AG04450 (cell line): Measurements from ENCODE around the gene P2RY6. TPM values are rescaled to one million over a fixed set of nuclear protein-coding genes. Genes with fewer than 3 reads are reported as not detected.

Source experiments
- CTCF ChIA-PET: fragments of 300-600, 350-600 bp; formaldehyde crosslinking; extraction: SDS; loops from one replicate; lab custom pipeline; 2022; ENCODE audit warnings: antibody characterized with exemption, inconsistent platforms; lab: Charles Lee
- POLR2A ChIA-PET: fragments of 350-600 bp; formaldehyde crosslinking; extraction: SDS; loops from one replicate; lab custom pipeline; 2021; ENCODE audit warnings: antibody characterized with exemption, inconsistent platforms; lab: Yijun Ruan, JAX
- DNase-seq: peaks from one replicate; pipeline ENCODE4 v3.0.0-alpha.2; 2011; ENCODE audit warnings: low read depth, low spot score
- H3K27ac ChIP-seq: one replicate; pipeline ENCODE4 v1.5.1; 2012; ENCODE audit warnings: low read depth, low read length, control low read depth
- H3K27me3 ChIP-seq: one replicate; pipeline ENCODE4 v1.6.0; 2012; ENCODE audit warnings: low read length; ENCODE audit not compliant: control insufficient read depth, insufficient read depth
- H3K4me3 ChIP-seq: 2 replicates; pipeline ENCODE4 v1.5.1; 2011; ENCODE audit warnings: mild to moderate bottlenecking, low read depth, low read length, control low read depth
- H3K9me3 ChIP-seq: 2 replicates; pipeline ENCODE4 v1.5.1; 2012; ENCODE audit warnings: low read length; ENCODE audit not compliant: control insufficient read depth, insufficient read depth
- CTCF ChIP-seq: IDR thresholded peaks from 2 replicates; pipeline ENCODE4 v1.5.1; 2011; ENCODE audit warnings: low read depth, low read length, control low read depth, inconsistent platforms
- polyA plus RNA-seq: library from polyadenylated mRNA; depleted of rRNA; stranded (reverse); fragments of >200 nt; gene quantifications from 2 replicates; pipeline ENCODE4 v1.2.3, GENCODE V29; 2011

The P2RY6 gene
- polyA plus RNA-seq, 1 experiment, result not detected

DNA sequence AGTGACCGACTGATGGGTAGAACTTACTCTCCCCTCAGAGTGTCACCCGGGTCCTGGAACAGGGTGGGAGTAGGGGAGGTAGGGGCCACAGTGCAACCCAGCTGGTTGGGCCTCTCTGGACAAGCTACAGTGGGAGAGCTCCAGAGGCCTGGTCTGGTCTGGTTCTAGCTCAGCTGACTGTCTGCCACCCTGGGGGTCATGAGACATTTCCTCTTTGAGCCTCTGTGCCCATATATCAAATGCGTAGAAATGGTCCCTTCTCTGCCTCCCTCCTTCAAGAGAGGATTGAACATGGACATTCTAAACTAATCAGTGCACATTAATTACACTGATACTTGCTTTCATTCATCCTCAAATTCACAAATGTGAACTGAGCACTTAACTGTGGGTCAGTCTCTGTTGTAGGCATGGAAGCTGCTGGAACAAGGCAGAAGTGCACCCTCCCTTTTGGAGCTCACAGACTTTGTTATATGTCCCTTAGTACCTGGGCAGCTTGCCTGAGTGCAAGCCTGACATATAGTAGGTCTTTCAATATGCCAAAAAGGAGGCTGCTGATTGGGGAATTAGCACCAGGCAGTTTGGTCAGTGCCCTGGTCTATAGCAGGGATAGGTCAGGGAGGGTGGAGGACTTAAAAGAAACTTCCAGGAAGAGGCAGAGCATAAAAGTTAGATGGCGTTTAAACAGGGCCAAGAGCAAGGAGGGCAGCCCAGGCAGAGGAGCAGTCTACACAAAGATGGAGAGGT, 61.7 kb downstream of the P2RY6 start:
- no peak for DNase-seq
- Histone ChIP-seq H3K27ac (peak overlapping the region; percentile 87), H3K27me3 (no peaks in the 10 kb centered on the region), H3K9me3 (no peaks in the 10 kb centered on the region), H3K4me3 (no peak overlapping the region)
- TF ChIP-seq CTCF, result no peak
- ChIA-PET CTCF (interaction anchor here (1.1 to 5.2 kb wide), 6 partner anchors 8 to 39 kb away, joined by 6 to 137 read pairs (median 20); partner anchors contain the start of gene ARHGEF17), POLR2A (interaction anchor here (2.4 to 5.2 kb wide), 3 partner anchors 8 to 26 kb away, joined by 9 to 70 read pairs (median 16); partner anchors contain the start of gene ARHGEF17)

DNA sequence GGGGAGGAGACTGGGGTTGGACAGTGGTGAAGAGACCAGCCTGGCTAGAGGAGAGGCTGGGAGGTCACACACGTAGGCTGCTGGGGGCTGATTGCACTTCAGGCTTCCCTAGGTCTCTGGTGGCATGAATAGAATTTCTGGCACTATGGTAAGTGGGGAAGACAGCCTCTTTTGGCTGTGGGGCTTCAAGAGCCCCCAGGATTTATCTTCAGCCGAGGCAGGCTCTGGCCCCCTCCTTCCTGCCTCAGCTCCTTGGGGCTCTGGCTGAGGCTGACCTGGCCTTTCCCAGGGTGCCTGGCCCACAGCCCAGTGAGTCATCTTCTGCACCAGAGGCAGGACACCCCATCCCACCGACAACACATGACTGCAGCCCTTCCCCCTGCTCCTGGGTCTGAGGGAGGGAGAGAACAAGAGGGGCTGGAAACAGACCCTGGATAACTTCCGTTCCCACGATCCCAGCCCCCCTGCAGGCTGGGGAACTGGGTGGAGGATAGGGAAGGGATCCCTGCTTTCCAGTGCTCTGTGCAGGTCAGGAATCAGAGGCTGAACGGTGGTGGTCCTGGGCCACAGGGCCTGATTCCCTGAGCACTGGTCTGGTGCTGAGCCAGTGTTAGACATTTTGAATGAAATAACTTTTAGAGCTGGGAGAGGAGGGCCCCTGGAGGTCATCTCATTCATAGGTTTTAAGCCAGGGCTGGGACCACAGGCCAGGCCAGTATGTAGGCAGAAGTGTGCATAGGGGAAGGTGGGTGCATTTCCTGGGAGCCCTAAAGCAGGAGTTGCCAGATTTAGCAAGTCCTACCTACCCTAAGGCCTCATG, 62.5 kb downstream of the P2RY6 start:
- CTCF ChIA-PET, result interaction anchor here (0.6 to 8.7 kb wide), 34 partner anchors 8 to 619 kb away, joined by 3 to 137 read pairs (median 6); partner anchors contain the start of genes ARHGEF17 and P2RY6
- TF ChIP-seq CTCF, result no peak; the same call in 1 of the 2 replicates
- H3K4me3 ChIP-seq, result peak overlapping the region; percentile 27; the same call in 1 of the 2 replicates

DNA sequence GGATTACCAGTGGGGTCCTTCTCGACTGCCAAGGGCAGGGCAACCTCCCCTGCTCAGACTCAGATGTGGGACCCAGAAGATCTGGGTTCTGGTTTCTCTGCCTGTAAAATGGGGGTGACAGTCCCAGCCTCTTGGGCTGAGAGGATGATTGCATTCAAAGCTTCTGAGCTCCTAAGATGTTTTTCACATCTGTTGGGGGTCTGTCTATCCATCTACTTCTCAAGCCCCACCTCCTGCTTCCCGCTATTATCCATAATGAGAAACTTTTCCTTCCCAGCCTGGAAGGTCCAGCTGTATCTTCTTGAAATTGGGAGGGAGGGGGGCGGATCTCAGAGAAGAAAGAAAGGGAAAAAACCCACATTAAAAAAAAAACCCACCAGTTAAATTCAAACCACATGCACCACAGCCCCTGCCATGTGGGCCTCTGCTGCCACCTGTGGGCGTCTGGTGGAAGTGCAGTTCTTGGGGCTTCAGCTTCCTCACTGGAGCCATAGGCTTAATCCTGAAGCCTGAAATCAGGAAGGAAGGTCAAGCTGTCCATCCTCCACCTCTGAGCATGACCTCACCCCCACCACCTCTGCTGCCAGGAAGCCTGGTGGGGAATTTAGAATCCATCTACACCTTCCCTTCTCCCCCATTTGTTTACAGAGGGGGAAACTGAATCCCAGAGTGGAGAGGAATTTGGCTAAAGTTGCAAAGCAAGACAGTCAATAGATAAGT, 63.2 kb downstream of the P2RY6 start:
- POLR2A ChIA-PET, result interaction anchor here (2.4 to 5.2 kb wide), 3 partner anchors 9 to 27 kb away, joined by 9 to 70 read pairs (median 16); partner anchors contain the start of gene ARHGEF17
- CTCF ChIA-PET, result interaction anchor here (0.6 to 8.7 kb wide), 36 partner anchors 9 to 620 kb away, joined by 3 to 137 read pairs (median 5); partner anchors contain the start of genes ARHGEF17 and P2RY6

More for the DNA sequence above, 62.5 kb downstream of the P2RY6 start:
- no peaks in the 10 kb centered on the region for H3K27me3 ChIP-seq
- H3K27ac ChIP-seq, result peak overlapping the region; percentile 87
- no peak for DNase-seq
- no peaks in the 10 kb centered on the region for H3K9me3 ChIP-seq
- POLR2A ChIA-PET, result interaction anchor here (2.4 to 5.2 kb wide), 3 partner anchors 8 to 26 kb away, joined by 9 to 70 read pairs (median 16); partner anchors contain the start of gene ARHGEF17

DNA sequence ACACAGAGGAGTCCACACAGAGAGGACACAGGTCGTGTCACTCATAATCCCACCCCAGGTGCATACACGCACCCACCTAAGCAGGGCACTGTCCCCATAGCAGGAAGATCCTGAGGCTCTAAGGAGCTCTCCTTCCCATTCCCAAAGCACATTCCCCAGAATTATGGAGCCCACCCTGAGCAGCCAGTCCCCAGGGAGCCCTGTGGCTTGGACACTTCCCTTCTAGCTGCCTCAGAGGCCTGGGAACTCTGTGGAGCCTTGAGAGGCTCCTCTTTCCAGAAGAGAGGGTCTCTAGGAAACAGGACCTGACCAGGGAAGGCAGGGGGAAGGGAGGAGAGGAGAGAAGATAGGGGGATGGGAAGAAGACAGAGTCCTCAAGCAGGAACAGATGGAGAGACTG, 65.7 kb downstream of the P2RY6 start:
- no peak for DNase-seq
- ChIA-PET CTCF (interaction anchor here (0.9 to 8.7 kb wide), 6 partner anchors 10 to 31 kb away, joined by 3 to 137 read pairs (median 4); partner anchors contain the start of gene ARHGEF17), POLR2A (interaction anchor here (5.2 kb wide), 1 partner anchor 30 kb away, joined by 70 read pairs; the partner anchor contains the start of gene ARHGEF17)
- no peak for TF ChIP-seq CTCF
- no peak overlapping the region for H3K27ac ChIP-seq
- H3K4me3 ChIP-seq, result no peak overlapping the region
- H3K27me3 ChIP-seq, result no peaks in the 10 kb centered on the region
- H3K9me3 ChIP-seq, result no peaks in the 10 kb centered on the region

More for the DNA sequence above, 63.2 kb downstream of the P2RY6 start:
- Histone ChIP-seq H3K27me3 (no peaks in the 10 kb centered on the region), H3K9me3 (no peaks in the 10 kb centered on the region), H3K4me3 (peak overlapping the region; percentile 27; the same call in 1 of the 2 replicates), H3K27ac (peak overlapping the region; percentile 87)
- DNase-seq, result no peak
- TF ChIP-seq CTCF, result peak; percentile 98
